Neural cell (in vitro differentiated cells): ENCODE measurements around the gene ATOH8. TPM values are rescaled to one million over a fixed set of nuclear protein-coding genes. Genes with fewer than 3 reads are reported as not detected.

Experiments used
- H2AFZ ChIP-seq: fragments of 200-600, 300-800 bp; sonication (generic), shearing (Covaris generic); 2 replicates; pipeline ENCODE4 v1.6.0; 2014; ENCODE audit warnings: low read depth, mild to moderate bottlenecking, antibody characterized with exemption, low read length, moderate library complexity
- H3F3A ChIP-seq: fragments of 200-600 bp; shearing (Covaris generic); 2 replicates; pipeline ENCODE4 v1.6.1; 2016; ENCODE audit warnings: mild to moderate bottlenecking, moderate library complexity, mixed read lengths, antibody characterized with exemption, low read length; ENCODE audit not compliant: insufficient read depth, poor library complexity, severe bottlenecking
- H3K27ac ChIP-seq: fragments of 200-600, 300-800 bp; sonication (generic), shearing (Covaris generic); 2 replicates; pipeline ENCODE4 v1.5.1; 2014; ENCODE audit warnings: mild to moderate bottlenecking, low read length, moderate library complexity
- H3K27me3 ChIP-seq: fragments of 300-800, 200-600 bp; sonication (generic), shearing (Covaris generic); 2 replicates; pipeline ENCODE4 v1.6.0; 2014; ENCODE audit warnings: mild to moderate bottlenecking, low read depth, low read length, moderate library complexity; ENCODE audit not compliant: insufficient read depth
- H3K36me3 ChIP-seq: fragments of 300-800, 200-600 bp; sonication (generic), shearing (Covaris generic); 2 replicates; pipeline ENCODE4 v1.5.1; 2014; ENCODE audit warnings: mild to moderate bottlenecking, antibody characterized with exemption, low read length, moderate library complexity; ENCODE audit not compliant: insufficient read depth
- H3K4me2 ChIP-seq: fragments of 300-800, 200-600 bp; sonication (generic), shearing (Covaris generic); 2 replicates; pipeline ENCODE4 v1.6.0; 2014; ENCODE audit warnings: mild to moderate bottlenecking, low read length
- H3K4me3 ChIP-seq: fragments of 300-800, 200-600 bp; sonication (generic), shearing (Covaris generic); 2 replicates; pipeline ENCODE4 v1.5.1; 2014; ENCODE audit warnings: mild to moderate bottlenecking, low read length, moderate library complexity
- H3K79me2 ChIP-seq: fragments of 200-600 bp; shearing (Covaris generic); replicated peaks from 2 replicates; pipeline ENCODE4 v1.6.0; 2014; ENCODE audit warnings: mild to moderate bottlenecking, low read length, moderate library complexity; ENCODE audit not compliant: insufficient read depth
- H3K9ac ChIP-seq: fragments of 300-800, 200-600 bp; sonication (generic), shearing (Covaris generic); 2 replicates; pipeline ENCODE4 v1.6.1; 2016; ENCODE audit warnings: mild to moderate bottlenecking, low read length, mixed read lengths
- H3K9me2 ChIP-seq: fragments of 200-600 bp; shearing (Covaris generic); 2 replicates; pipeline ENCODE4 v1.6.1; 2016; ENCODE audit warnings: mild to moderate bottlenecking, low read length, mixed read lengths; ENCODE audit not compliant: insufficient read depth
- H3K9me3 ChIP-seq: fragments of 200-600, 300-800 bp; sonication (generic), shearing (Covaris generic); 2 replicates; pipeline ENCODE4 v1.6.1; 2016; ENCODE audit warnings: mild to moderate bottlenecking, mixed run types, low read length, moderate library complexity, mixed read lengths
- H4K20me1 ChIP-seq: fragments of 200-600 bp; shearing (Covaris generic); 2 replicates; pipeline ENCODE4 v1.6.1; 2016; ENCODE audit warnings: mild to moderate bottlenecking, mixed run types; ENCODE audit not compliant: insufficient read depth
- CTCF ChIP-seq: fragments of 450-650 bp; IDR thresholded peaks from 2 replicates; pipeline ENCODE4 v1.5.1; 2014; ENCODE audit warnings: antibody characterized with exemption, mild to moderate bottlenecking, moderate library complexity; ENCODE audit not compliant: poor library complexity, severe bottlenecking
- EP300 ChIP-seq: fragments of 450-650 bp; conservative IDR thresholded peaks from 2 replicates; pipeline ENCODE4 v1.6.1; 2014; ENCODE audit warnings: antibody characterized with exemption, mild to moderate bottlenecking, moderate library complexity; ENCODE audit not compliant: poor library complexity, severe bottlenecking
- EZH2 ChIP-seq: fragments of 200-600, 300-800 bp; shearing (Covaris generic), sonication (generic); IDR thresholded peaks from 2 replicates; pipeline ENCODE4 v1.6.1; 2014; ENCODE audit warnings: antibody characterized with exemption, low read length, borderline replicate concordance, mild to moderate bottlenecking; ENCODE audit not compliant: insufficient read depth, poor library complexity, severe bottlenecking
- MXI1 ChIP-seq: fragments of 450-650 bp; conservative IDR thresholded peaks from 2 replicates; pipeline ENCODE4 v1.6.1; 2014; ENCODE audit warnings: antibody characterized with exemption, mild to moderate bottlenecking; ENCODE audit not compliant: poor library complexity, severe bottlenecking
- POLR2AphosphoS5 ChIP-seq: IDR thresholded peaks from 2 replicates; pipeline ENCODE4 v1.6.1; 2012
- RAD21 ChIP-seq: fragments of 450-650 bp; conservative IDR thresholded peaks from 2 replicates; pipeline ENCODE4 v1.6.1; 2014; ENCODE audit warnings: antibody characterized with exemption, mild to moderate bottlenecking, moderate library complexity
- REST ChIP-seq: IDR thresholded peaks from 2 replicates; pipeline ENCODE4 v1.6.1; 2012; ENCODE audit warnings: borderline replicate concordance
- SMC3 ChIP-seq: fragments of 450-650 bp; conservative IDR thresholded peaks from 2 replicates; pipeline ENCODE4 v1.6.1; 2014; ENCODE audit warnings: antibody characterized with exemption, mild to moderate bottlenecking, moderate library complexity; ENCODE audit not compliant: poor library complexity
- TAF1 ChIP-seq: IDR thresholded peaks from 2 replicates; pipeline ENCODE4 v1.6.1; 2012; ENCODE audit warnings: low read depth
- polyA plus RNA-seq: library from polyadenylated mRNA; depleted of rRNA; stranded (reverse); fragments of >200 nt; gene quantifications from 2 replicates; pipeline ENCODE4 v1.2.3, GENCODE V29; 2014

The ATOH8 gene
- polyA plus RNA-seq, 1 donor from 2014 or later, result 1.6 TPM

GRCh38 chr2:85721641-85722040, 32.1 kb upstream of the ATOH8 start (continued):
- TF ChIP-seq EZH2, result no peak

GRCh38 chr2:85722519-85722918, 31.3 kb upstream of the ATOH8 start:
- Histone ChIP-seq H3K9me2 (no peaks in the 10 kb centered on the region), H3K79me2 (no peaks in the 10 kb centered on the region), H3K9ac (no peak overlapping the region), H3F3A (no peaks in the 10 kb centered on the region), H2AFZ (no peak overlapping the region), H3K9me3 (no peaks in the 10 kb centered on the region), H3K27ac (no peak overlapping the region), H3K4me2 (no peak overlapping the region), H3K36me3 (no peaks in the 10 kb centered on the region), H4K20me1 (no peaks in the 10 kb centered on the region), H3K4me3 (no peak overlapping the region), H3K27me3 (no peaks in the 10 kb centered on the region)
- TF ChIP-seq TAF1 (no peak), MXI1 (no peak), SMC3 (no peak), RAD21 (no peak), REST (no peak), EZH2 (no peak), CTCF (no peak), EP300 (no peak), POLR2AphosphoS5 (no peak)

GRCh38 chr2:85723707-85724360, 30.0 kb upstream of the ATOH8 start:
- Histone ChIP-seq H3K4me3 (no peak overlapping the region), H3K9me3 (no peaks in the 10 kb centered on the region), H3K27ac (no peak overlapping the region), H3K79me2 (no peaks in the 10 kb centered on the region), H3K9ac (no peak overlapping the region), H3K27me3 (no peaks in the 10 kb centered on the region), H2AFZ (no peak overlapping the region), H3K9me2 (no peaks in the 10 kb centered on the region), H3K36me3 (no peaks in the 10 kb centered on the region), H3F3A (no peaks in the 10 kb centered on the region), H4K20me1 (no peaks in the 10 kb centered on the region), H3K4me2 (no peak overlapping the region)
- TF ChIP-seq REST, result no peak
- TF ChIP-seq EZH2, result no peak
- no peak for TF ChIP-seq CTCF
